ENCODE results near the gene DPH1. TPM values are rescaled to one million over a fixed set of nuclear protein-coding genes. Genes with fewer than 3 reads are reported as not detected.

The DPH1 gene
- total RNA-seq, 1 donor from 2014 or later, result 63.4 TPM

DNA sequence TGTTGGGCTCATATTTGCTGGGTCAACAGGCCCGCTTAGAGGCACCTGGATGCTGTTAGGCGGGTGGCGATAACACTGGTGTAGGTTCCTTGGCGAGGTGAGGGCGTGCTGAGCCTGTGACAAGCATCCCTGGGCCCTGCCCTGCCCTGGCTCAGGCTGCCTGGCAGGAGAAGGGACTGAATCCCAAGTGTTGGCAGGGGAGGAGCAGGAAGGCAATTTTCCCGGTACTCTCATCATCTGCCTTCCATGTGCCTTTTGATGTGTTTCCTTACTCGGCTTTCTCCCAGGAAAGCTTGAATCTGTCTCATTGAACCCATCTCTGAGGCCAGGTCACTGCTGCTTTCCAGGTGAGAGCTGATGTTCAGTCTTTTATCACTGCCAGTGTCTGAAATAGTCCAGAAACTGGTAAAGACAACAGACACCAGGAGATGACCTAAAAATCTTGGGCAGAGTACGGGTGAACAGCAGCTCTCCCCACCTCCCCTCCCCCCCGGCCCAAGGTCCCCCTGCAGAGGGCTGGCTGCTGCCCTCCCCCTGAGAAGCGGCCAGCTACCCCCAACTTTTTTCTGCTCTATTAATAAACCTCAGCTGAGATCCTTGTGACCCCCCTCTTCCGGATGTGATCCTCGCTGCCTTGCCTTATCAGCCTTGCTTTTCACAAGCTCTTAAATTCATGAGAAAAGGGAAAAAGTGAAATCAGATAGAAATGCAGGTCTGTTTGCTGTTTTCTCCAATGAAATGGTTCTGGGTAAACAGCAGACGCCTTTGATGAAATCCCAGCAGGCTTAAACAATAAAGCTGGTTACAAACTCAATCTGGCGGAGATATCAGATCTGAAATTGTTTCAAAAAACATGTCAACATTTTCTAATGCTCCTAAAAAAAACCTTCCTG lies 33.8 kb upstream of the DPH1 start:
- H3K27ac Mint-ChIP-seq, result no peak overlapping the region
- no peak for ATAC-seq (ENCODE audit: low read depth)

DNA sequence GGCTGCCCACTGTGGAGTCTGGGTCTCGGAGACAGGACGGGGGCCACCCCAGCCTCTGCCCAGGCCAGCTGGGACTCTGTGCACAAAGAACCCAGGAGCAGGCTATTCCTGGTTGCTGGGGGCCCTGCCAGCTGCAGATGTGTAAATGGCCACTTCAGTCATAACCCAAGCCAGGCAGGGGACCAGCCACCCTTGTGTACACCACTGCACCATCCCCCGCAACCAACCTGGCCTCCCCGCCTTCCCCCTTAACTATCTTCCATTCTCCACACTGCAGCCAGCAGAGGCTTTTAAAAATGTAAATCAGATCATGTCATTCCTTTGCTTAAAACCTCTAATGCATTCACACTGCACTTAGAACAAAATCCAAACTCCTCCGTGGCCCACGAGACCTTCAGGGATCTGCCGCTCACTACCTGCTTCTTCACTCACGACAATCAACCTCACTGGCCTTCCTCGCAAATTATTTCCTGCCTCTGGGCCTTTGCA lies 33.1 kb upstream of the DPH1 start:
- no peaks in the 10 kb centered on the region for H3K36me3 Mint-ChIP-seq (ENCODE audit: low read depth)
- ChIA-PET POLR2A (interaction anchor here (0.6 kb wide), 1 partner anchor 10 kb away, joined by 5 read pairs; no protein-coding TSS in a partner anchor), CTCF (no interaction called here)
- TF ChIP-seq, protein P1, sequence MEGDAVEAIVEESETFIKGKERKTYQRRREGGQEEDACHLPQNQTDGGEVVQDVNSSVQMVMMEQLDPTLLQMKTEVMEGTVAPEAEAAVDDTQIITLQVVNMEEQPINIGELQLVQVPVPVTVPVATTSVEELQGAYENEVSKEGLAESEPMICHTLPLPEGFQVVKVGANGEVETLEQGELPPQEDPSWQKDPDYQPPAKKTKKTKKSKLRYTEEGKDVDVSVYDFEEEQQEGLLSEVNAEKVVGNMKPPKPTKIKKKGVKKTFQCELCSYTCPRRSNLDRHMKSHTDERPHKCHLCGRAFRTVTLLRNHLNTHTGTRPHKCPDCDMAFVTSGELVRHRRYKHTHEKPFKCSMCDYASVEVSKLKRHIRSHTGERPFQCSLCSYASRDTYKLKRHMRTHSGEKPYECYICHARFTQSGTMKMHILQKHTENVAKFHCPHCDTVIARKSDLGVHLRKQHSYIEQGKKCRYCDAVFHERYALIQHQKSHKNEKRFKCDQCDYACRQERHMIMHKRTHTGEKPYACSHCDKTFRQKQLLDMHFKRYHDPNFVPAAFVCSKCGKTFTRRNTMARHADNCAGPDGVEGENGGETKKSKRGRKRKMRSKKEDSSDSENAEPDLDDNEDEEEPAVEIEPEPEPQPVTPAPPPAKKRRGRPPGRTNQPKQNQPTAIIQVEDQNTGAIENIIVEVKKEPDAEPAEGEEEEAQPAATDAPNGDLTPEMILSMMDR (IDR thresholded peaks at IDR 0.05), result no peak
- H3K4me1 Mint-ChIP-seq, result no peaks in the 10 kb centered on the region
- H3K27me3 Mint-ChIP-seq, result peaks cover 25% of the 10 kb centered on the region
- DNase-seq (no peak), ATAC-seq (ENCODE audit: low read depth) (no peak)
- no peaks in the 10 kb centered on the region for H3K9me3 Mint-ChIP-seq
- no peak overlapping the region for H3K4me3 Mint-ChIP-seq
- H3K27ac Mint-ChIP-seq, result no peak overlapping the region
- intact Hi-C loops (cut with micrococcal nuclease), result no loop called here

More for the DNA sequence above, 33.8 kb upstream of the DPH1 start:
- DNase-seq, result no peak
- intact Hi-C loops (cut with micrococcal nuclease), result no loop called here
- Mint-ChIP-seq H3K9me3 (no peaks in the 10 kb centered on the region), H3K4me1 (no peaks in the 10 kb centered on the region), H3K27me3 (peaks cover 29% of the 10 kb centered on the region), H3K4me3 (no peak overlapping the region), H3K36me3 (ENCODE audit: low read depth) (no peaks in the 10 kb centered on the region)
- POLR2A ChIA-PET, result interaction anchor here (0.6 kb wide), 1 partner anchor 9 kb away, joined by 5 read pairs; no protein-coding TSS in a partner anchor
- CTCF ChIA-PET, result no interaction called here
- TF ChIP-seq, protein P1 (IDR thresholded peaks at IDR 0.05), result no peak

DNA sequence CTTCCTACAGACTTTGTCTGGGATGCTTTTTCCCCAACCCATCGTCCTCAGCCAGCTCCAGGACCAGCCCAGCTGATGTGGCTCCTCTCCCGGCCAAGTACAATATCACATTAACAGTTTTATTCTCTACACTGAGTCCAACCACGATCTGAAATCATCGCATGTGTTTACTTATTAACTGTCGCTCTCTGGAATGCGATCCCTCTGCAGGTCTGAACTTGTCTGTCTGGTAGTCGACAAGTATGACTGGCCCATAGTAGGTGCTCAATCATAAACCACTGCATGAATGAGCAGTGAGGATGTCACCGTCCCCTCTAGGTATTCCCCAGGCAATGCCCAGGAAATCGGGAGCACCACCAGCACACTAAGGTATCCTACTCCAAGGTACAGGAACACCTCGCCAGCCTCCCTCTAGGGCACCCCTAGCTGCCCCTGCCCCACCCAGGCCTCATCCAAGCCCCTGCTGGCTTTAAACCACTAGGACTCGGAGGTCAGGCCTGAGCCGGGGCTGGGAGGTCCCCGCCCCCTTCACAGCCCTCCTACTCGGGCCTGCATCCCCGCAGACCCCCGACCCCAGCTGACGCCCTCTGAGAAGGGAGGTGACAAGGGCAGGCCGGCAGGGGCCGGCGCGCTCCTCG lies 32.5 kb upstream of the DPH1 start:
- no peaks in the 10 kb centered on the region for H3K36me3 Mint-ChIP-seq (ENCODE audit: low read depth)
- POLR2A ChIA-PET, result no interaction called here
- TF ChIP-seq, protein P1 (IDR thresholded peaks at IDR 0.05), result no peak
- H3K4me3 Mint-ChIP-seq, result no peak overlapping the region
- DNase-seq, result no peak
- CTCF ChIA-PET, result no interaction called here
- H3K27me3 Mint-ChIP-seq, result peaks cover 25% of the 10 kb centered on the region
- H3K4me1 Mint-ChIP-seq, result no peaks in the 10 kb centered on the region
- no peaks in the 10 kb centered on the region for H3K9me3 Mint-ChIP-seq
- no peak for ATAC-seq (ENCODE audit: low read depth)
- intact Hi-C loops (cut with micrococcal nuclease), result no loop called here
- no peak overlapping the region for H3K27ac Mint-ChIP-seq

DNA sequence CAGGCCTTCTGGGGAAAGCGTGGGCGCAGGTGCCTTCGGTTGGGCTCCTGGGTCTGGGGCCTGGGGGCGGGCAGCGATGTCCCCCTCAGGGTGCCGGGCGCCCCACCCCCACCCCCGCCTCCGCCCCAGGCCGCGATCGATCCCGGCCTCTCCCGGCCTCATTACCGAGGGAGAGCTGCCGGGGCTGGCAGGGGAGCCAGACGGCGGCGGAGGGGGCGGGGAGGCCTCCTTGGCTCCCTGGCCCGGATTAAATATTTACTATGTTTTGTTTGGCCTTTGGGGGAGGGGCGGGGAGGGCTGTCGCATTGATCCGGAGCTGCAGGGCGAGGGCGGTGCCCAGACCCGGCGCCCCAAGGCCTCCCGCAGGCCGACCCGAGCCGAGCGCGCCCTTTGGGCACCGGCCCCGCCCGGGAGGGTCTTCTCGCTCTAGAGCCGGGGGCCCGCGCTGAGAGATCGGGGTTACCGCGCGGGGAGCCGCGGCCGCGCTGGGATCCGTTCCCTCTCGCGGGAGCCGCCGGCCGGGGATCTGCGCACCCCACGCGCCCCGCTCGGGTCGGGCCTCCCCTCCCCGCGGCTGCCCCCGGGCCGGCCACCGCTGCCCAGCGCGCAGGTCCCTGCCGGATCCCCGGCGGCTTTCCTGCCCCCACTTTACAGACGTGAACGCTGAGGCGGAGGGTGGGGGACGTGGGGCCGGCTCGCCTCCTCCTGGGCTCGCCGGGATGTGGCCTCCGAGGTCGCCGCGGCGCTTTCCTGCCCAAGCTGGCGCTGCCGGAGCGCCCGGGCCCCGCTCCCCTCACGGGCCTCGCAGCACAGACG lies 31.8 kb upstream of the DPH1 start:
- DNase-seq, result no peak

More for the DNA sequence above, 31.8 kb upstream of the DPH1 start:
- intact Hi-C loops (cut with micrococcal nuclease), result no loop called here
- POLR2A ChIA-PET, result no interaction called here
- CTCF ChIA-PET, result no interaction called here
- H3K9me3 Mint-ChIP-seq, result no peaks in the 10 kb centered on the region
- TF ChIP-seq, protein P1 (IDR thresholded peaks at IDR 0.05), result no peak
- peaks cover 27% of the 10 kb centered on the region for H3K27me3 Mint-ChIP-seq
- no peak overlapping the region for H3K27ac Mint-ChIP-seq
- H3K4me3 Mint-ChIP-seq, result no peak overlapping the region
- H3K36me3 Mint-ChIP-seq (ENCODE audit: low read depth), result no peaks in the 10 kb centered on the region
- no peak for ATAC-seq (ENCODE audit: low read depth)
- H3K4me1 Mint-ChIP-seq, result no peaks in the 10 kb centered on the region
